ENCODE data around the gene PID1.

PID1 gene

DNA sequence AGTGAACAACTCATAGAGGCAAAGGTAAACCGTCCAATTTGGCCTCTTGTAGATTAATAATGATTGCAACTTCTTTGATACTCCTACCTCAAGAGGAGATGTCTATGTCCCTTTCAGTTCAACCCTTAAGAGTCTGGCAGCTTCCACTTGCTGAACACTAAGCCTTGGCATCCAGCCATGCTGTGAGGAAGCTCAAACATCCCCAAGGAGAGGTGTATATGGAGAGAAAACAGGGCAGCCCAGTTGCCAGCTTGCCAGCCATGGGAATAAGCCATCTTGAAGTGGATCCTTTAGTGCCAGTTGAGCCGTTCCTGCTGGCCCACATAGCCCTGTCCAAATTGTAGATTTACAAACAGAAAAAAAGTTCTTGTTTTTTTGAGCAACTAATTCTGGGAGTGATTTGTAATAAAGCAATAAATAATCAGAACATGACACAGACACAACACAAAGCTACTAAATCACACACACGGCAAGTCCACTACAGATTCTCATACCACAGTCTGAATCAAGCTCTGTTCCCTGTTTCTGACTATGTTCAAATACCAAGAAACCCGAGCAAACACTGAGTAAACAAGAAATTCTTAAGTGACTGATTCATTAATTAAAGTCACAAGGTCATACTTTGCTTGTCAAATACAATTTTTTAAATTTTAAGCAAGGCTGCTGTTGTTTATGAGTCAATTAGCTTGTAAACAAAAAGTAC is 96.1 kb downstream of the PID1 start:
- no peak overlapping the region for H3K18ac ChIP-seq (ENCODE audit: low read length)
- no peaks in the 10 kb centered on the region for H3K4me1 ChIP-seq (ENCODE audit: control insufficient read depth, low read depth, low read length)
- no peak overlapping the region for H4K5ac ChIP-seq (ENCODE audit: low read length)
- no peaks in the 10 kb centered on the region for H3K36me3 ChIP-seq (ENCODE audit: control insufficient read depth, insufficient read depth, low read length)
- H3K23ac ChIP-seq (ENCODE audit: low read length): no peak overlapping the region
- no peak overlapping the region for H3K56ac ChIP-seq (ENCODE audit: low read length)
- no peaks in the 10 kb centered on the region for H3K79me2 ChIP-seq (ENCODE audit: control insufficient read depth, insufficient read depth, low read length)
- H2BK15ac ChIP-seq (replicated peaks; ENCODE audit: low read depth): no peak overlapping the region
- no peak overlapping the region for H3K4me3 ChIP-seq (ENCODE audit: low read length)
- no peak overlapping the region for H3K27ac ChIP-seq (ENCODE audit: low read depth, low read length)
- H3K4ac ChIP-seq (ENCODE audit: low read depth, low read length): no peak overlapping the region
- no peak overlapping the region for H2AK5ac ChIP-seq (ENCODE audit: low read length)
- H2BK120ac ChIP-seq (ENCODE audit: low read depth, low read length): no peak overlapping the region
- no peak overlapping the region for H4K8ac ChIP-seq (ENCODE audit: low read depth, low read length)
- H2BK5ac ChIP-seq (ENCODE audit: low read length): no peak overlapping the region
- no peaks in the 10 kb centered on the region for H3K27me3 ChIP-seq (ENCODE audit: insufficient read depth, low read length, poor library complexity)
- WGBS (ENCODE audit: extremely low coverage, insufficient coverage, low lambda C conversion rate): no CpG with 5 or more reads among the region's 4 CpGs
- DNase-seq: no peak
- no peak overlapping the region for H3K9ac ChIP-seq (ENCODE audit: low read length)
- H3K4me2 ChIP-seq (ENCODE audit: low read length): no peak overlapping the region
- no peaks in the 10 kb centered on the region for H3K79me1 ChIP-seq (ENCODE audit: low read length)

DNA sequence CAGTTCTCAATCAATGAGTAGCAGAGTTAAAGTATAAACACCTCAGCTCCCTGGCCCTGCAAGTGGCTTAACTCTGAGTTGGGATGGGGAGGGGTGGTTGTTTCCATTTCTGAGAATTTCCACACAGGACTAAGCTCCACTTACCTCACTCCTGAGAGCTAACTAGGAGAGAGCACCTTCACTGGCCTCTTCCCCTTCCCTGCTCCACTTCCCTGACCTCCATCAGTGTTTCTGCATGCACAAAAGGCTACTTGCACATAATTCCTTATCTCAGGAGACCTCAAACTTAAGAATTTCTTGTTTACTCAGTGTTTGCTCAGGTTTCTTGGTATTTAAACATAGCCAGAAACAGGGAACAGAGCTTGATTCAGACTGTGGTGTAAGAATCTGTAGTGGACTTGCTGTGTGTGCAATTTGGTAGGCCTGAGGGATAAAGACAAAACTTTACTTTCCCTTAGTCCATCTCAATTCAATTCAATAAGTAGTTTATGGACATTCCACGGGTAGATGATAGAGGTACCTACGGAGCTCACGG is 97.2 kb downstream of the PID1 start:
- Histone ChIP-seq H3K36me3 (ENCODE audit: control insufficient read depth, insufficient read depth, low read length) (no peaks in the 10 kb centered on the region), H3K56ac (ENCODE audit: low read length) (no peak overlapping the region), H3K4me2 (ENCODE audit: low read length) (no peak overlapping the region), H3K79me2 (ENCODE audit: control insufficient read depth, insufficient read depth, low read length) (no peaks in the 10 kb centered on the region), H3K4me1 (ENCODE audit: control insufficient read depth, low read depth, low read length) (no peaks in the 10 kb centered on the region), H3K9ac (ENCODE audit: low read length) (no peak overlapping the region), H3K4me3 (ENCODE audit: low read length) (no peak overlapping the region), H3K27me3 (ENCODE audit: insufficient read depth, low read length, poor library complexity) (no peaks in the 10 kb centered on the region), H4K5ac (ENCODE audit: low read length) (no peak overlapping the region), H4K8ac (ENCODE audit: low read depth, low read length) (no peak overlapping the region), H2BK15ac (replicated peaks; ENCODE audit: low read depth) (no peak overlapping the region), H3K27ac (ENCODE audit: low read depth, low read length) (no peak overlapping the region), H2BK120ac (ENCODE audit: low read depth, low read length) (no peak overlapping the region), H3K4ac (ENCODE audit: low read depth, low read length) (no peak overlapping the region), H2AK5ac (ENCODE audit: low read length) (no peak overlapping the region), H2BK5ac (ENCODE audit: low read length) (no peak overlapping the region), H3K23ac (ENCODE audit: low read length) (no peak overlapping the region), H3K79me1 (ENCODE audit: low read length) (no peaks in the 10 kb centered on the region), H3K18ac (ENCODE audit: low read length) (no peak overlapping the region)
- no CpG with 5 or more reads among the region's 3 CpGs for WGBS (ENCODE audit: extremely low coverage, insufficient coverage, low lambda C conversion rate)
- DNase-seq: no peak

DNA sequence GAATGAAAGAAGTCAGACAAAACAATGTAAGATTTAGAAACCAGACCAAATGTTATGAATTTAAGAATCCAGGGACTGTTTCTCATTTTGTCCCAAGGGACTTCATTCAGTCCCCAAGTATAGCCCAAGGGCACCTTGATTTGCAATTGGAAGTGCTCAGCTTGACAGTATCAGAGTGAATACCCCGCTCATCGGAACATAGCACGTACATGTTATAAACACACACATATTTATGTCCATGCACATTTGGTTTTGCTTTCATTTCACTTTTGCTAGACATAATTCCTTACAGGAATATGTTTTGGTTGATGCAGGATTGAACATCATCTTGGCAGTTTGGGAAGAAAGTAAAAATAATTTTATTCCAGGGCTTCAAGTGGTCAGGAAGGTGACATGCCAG is 100.2 kb downstream of the PID1 start:
- Histone ChIP-seq H3K56ac (ENCODE audit: low read length) (no peak overlapping the region), H3K4ac (ENCODE audit: low read depth, low read length) (no peak overlapping the region), H3K27me3 (ENCODE audit: insufficient read depth, low read length, poor library complexity) (no peaks in the 10 kb centered on the region), H3K27ac (ENCODE audit: low read depth, low read length) (no peak overlapping the region), H3K4me1 (ENCODE audit: control insufficient read depth, low read depth, low read length) (no peaks in the 10 kb centered on the region), H2AK5ac (ENCODE audit: low read length) (no peak overlapping the region), H3K4me3 (ENCODE audit: low read length) (no peak overlapping the region), H3K9ac (ENCODE audit: low read length) (no peak overlapping the region), H4K5ac (ENCODE audit: low read length) (no peak overlapping the region), H4K8ac (ENCODE audit: low read depth, low read length) (no peak overlapping the region), H2BK5ac (ENCODE audit: low read length) (no peak overlapping the region), H2BK120ac (ENCODE audit: low read depth, low read length) (no peak overlapping the region), H3K23ac (ENCODE audit: low read length) (no peak overlapping the region), H2BK15ac (replicated peaks; ENCODE audit: low read depth) (no peak overlapping the region), H3K79me1 (ENCODE audit: low read length) (no peaks in the 10 kb centered on the region), H3K4me2 (ENCODE audit: low read length) (no peak overlapping the region), H3K36me3 (ENCODE audit: control insufficient read depth, insufficient read depth, low read length) (no peaks in the 10 kb centered on the region), H3K18ac (ENCODE audit: low read length) (no peak overlapping the region), H3K79me2 (ENCODE audit: control insufficient read depth, insufficient read depth, low read length) (no peaks in the 10 kb centered on the region)
- DNase-seq: no peak
- WGBS (ENCODE audit: extremely low coverage, insufficient coverage, low lambda C conversion rate): no CpG with 5 or more reads among the region's 3 CpGs

DNA sequence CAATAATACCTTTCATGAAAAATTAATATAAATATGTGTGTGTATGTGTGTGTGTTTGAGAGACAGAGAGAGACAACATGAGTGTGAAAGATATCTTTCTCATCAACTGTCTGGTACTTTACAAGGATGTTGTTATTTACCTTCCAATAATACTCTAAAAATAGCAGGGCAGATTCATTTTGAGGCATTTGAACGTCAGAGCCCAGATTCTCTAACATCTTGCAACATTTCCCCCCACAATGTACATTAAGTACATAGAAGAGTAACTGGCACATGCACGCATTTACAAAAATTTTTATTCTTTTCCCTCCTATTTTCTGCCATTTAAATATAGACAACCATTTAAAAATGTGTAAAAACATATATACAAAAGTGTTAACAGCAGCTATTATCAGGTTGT is 100.9 kb downstream of the PID1 start:
- no peak overlapping the region for H3K27ac ChIP-seq (ENCODE audit: low read depth, low read length)
- no peak overlapping the region for H3K9ac ChIP-seq (ENCODE audit: low read length)
- H3K4me3 ChIP-seq (ENCODE audit: low read length): no peak overlapping the region
- H3K4me1 ChIP-seq (ENCODE audit: control insufficient read depth, low read depth, low read length): no peaks in the 10 kb centered on the region
- DNase-seq: no peak
- no peak overlapping the region for H4K5ac ChIP-seq (ENCODE audit: low read length)
- H2BK15ac ChIP-seq (replicated peaks; ENCODE audit: low read depth): no peak overlapping the region
- H3K18ac ChIP-seq (ENCODE audit: low read length): no peak overlapping the region
- no peaks in the 10 kb centered on the region for H3K79me1 ChIP-seq (ENCODE audit: low read length)
- H3K23ac ChIP-seq (ENCODE audit: low read length): no peak overlapping the region
- H2BK5ac ChIP-seq (ENCODE audit: low read length): no peak overlapping the region
- H3K4ac ChIP-seq (ENCODE audit: low read depth, low read length): no peak overlapping the region
- no peaks in the 10 kb centered on the region for H3K79me2 ChIP-seq (ENCODE audit: control insufficient read depth, insufficient read depth, low read length)
- no peak overlapping the region for H3K4me2 ChIP-seq (ENCODE audit: low read length)
- H3K36me3 ChIP-seq (ENCODE audit: control insufficient read depth, insufficient read depth, low read length): no peaks in the 10 kb centered on the region
- WGBS (ENCODE audit: extremely low coverage, insufficient coverage, low lambda C conversion rate): no CpG with 5 or more reads among the region's 2 CpGs
- H3K27me3 ChIP-seq (ENCODE audit: insufficient read depth, low read length, poor library complexity): no peaks in the 10 kb centered on the region
- no peak overlapping the region for H2AK5ac ChIP-seq (ENCODE audit: low read length)
- H3K56ac ChIP-seq (ENCODE audit: low read length): no peak overlapping the region
- no peak overlapping the region for H4K8ac ChIP-seq (ENCODE audit: low read depth, low read length)
- H2BK120ac ChIP-seq (ENCODE audit: low read depth, low read length): no peak overlapping the region

DNA sequence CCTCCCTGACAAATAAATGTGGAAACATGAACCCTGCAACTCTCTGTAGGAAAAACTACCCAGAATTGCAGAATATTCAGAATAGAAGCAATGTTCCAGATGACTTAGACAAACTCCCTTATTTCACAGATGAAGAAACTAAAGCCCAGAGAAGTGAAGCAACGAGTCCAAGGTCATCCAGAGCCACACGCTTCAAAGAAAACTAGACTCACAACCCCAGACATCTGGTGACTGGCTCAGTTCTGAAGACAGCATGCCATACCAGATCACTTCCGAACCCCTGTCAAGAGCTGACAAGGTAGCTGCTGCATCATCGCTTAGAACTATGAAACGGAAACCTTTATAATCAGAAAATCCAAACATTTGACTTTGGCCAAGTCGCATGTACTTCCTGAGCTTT is 101.3 kb downstream of the PID1 start:
- Histone ChIP-seq H3K18ac (ENCODE audit: low read length) (no peak overlapping the region), H2AK5ac (ENCODE audit: low read length) (no peak overlapping the region), H3K4ac (ENCODE audit: low read depth, low read length) (no peak overlapping the region), H3K4me1 (ENCODE audit: control insufficient read depth, low read depth, low read length) (no peaks in the 10 kb centered on the region), H2BK5ac (ENCODE audit: low read length) (no peak overlapping the region), H3K79me2 (ENCODE audit: control insufficient read depth, insufficient read depth, low read length) (no peaks in the 10 kb centered on the region), H4K8ac (ENCODE audit: low read depth, low read length) (no peak overlapping the region), H3K79me1 (ENCODE audit: low read length) (no peaks in the 10 kb centered on the region), H3K4me2 (ENCODE audit: low read length) (no peak overlapping the region), H3K36me3 (ENCODE audit: control insufficient read depth, insufficient read depth, low read length) (no peaks in the 10 kb centered on the region), H3K27me3 (ENCODE audit: insufficient read depth, low read length, poor library complexity) (no peaks in the 10 kb centered on the region), H3K23ac (ENCODE audit: low read length) (no peak overlapping the region), H2BK120ac (ENCODE audit: low read depth, low read length) (no peak overlapping the region), H3K27ac (ENCODE audit: low read depth, low read length) (no peak overlapping the region), H3K9ac (ENCODE audit: low read length) (no peak overlapping the region), H4K5ac (ENCODE audit: low read length) (no peak overlapping the region), H3K56ac (ENCODE audit: low read length) (no peak overlapping the region), H3K4me3 (ENCODE audit: low read length) (no peak overlapping the region), H2BK15ac (replicated peaks; ENCODE audit: low read depth) (no peak overlapping the region)
- DNase-seq: no peak
- WGBS (ENCODE audit: extremely low coverage, insufficient coverage, low lambda C conversion rate): no CpG with 5 or more reads among the region's 6 CpGs
